ENCODE measurements around the gene ESRRA.

The ESRRA gene

GRCh38 chr11:64333556-64333955, 28.2 kb downstream of the ESRRA start:
- no peak for DNase-seq (ENCODE audit: low read depth)

GRCh38 chr11:64334764-64335735, 29.7 kb downstream of the ESRRA start:
- DNase-seq (ENCODE audit: low read depth), result peak; percentile 62

DNA sequence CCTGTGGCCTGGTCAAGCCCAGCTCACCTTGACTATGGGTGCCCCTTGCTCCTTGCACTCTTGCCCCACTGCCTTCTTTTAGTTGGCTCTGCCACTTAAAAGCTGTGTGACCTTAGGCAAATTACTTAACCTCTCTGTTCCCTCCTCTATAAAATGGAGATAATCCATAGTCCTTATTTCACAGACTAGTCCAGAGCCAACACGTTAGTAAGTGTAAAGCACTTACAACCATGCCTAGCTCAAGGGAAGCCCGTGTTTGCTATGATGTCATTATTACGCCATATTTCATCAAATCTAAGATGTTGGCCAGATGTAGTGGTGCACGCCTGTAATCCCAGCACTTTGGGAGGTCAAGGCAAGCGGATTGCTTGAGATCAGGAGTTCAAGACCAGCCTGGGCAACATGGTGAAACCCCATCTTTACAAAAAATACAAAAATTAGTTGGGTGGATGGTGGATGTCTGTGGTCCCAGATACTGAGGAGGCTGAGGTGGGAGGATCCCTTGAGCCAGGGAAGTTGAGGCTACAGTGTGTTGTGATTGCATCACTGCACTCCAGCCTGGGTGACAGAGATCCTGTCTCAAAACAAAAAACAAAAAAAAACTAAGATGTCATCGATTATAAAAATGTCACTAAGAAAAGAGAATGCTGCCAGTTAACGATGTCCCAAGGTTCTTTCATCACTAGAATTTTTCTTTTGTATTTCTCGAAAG, 32.4 kb downstream of the ESRRA start:
- no peak for DNase-seq (ENCODE audit: low read depth)

DNA sequence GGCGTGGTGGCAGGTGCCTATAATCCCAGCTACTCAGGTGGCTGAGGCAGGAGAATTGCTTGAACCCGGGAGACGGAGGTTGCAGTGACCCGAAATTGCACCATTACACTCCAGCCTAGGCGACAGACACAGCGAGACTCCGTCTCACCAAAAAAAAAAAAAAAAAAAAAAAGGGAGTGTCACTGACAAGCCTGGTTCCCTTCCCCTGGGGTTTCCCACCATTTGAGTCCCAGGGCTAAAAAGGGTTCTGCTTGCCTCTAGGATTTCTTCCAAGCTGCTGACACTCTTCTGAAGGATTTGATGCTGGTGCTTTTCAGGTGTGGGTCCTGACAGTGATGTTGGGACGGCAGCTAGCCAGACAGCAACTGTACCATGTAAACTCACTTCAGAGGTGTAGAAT, 33.4 kb downstream of the ESRRA start:
- no peak for DNase-seq (ENCODE audit: low read depth)

DNA sequence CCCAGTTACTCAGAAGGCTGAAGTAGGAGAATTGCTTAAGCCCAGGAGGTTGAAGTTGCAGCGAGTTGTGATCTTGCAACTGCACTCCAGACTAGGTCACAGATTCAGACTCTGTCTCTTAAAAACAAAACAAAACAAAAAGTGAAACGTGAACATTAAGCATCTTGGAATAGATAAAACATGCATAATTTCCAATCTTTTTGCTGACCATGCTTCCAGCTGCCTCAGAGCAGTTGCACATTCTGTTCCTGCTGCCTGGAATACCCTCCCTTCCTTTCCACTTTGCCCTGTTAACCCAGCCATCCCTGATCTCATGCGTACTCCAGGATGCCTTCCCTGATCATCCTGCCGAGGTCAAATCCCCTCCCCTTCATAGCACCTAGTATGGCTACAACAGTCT, 34.0 kb downstream of the ESRRA start:
- no peak for DNase-seq (ENCODE audit: low read depth)

DNA sequence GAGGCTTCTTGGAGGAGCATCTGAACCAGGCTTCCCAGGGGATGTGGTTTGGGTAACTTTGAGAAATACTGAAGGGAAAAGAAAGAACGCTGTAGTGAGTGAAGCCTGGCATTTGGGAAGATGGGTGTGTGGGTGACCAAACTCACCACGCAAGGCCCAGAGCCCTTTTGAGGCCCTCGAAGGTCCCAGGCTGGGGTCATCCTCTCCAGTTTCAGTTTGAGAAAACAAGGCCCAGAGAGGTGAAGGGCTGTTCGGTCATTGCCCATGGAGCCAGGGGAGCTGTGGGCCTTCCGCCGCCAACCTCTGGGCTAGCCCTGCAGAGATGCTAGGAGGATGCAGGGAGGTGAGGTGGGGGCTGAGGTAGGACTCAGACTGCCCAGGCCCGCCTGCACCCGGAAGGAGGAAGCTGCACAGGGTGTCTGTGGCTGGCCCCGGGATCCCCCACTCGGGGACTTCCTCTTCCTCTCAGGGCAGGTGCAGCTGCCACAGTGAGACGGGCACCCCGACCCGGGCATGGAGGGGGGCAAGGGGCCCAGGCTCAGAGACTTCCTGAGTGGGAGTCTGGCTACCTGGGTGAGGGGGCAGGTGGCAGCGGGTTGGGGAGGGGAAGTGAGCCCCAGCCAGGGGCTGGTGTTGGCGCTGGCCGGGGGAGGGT, 34.6 kb downstream of the ESRRA start, which contains the start of gene CCDC88B:
Gene CCDC88B, plus strand, starts transcription at position 451 of the 655 bp plus-strand sequence. Its CDS starts 63 bp downstream, at position 514.
- peak; percentile 72 for DNase-seq (ENCODE audit: low read depth)

- DNase-seq (ENCODE audit: low read depth), result peak; percentile 74
Observed at GRCh38 chr11:64340671-64341335, 35.5 kb downstream of the ESRRA start.

DNA sequence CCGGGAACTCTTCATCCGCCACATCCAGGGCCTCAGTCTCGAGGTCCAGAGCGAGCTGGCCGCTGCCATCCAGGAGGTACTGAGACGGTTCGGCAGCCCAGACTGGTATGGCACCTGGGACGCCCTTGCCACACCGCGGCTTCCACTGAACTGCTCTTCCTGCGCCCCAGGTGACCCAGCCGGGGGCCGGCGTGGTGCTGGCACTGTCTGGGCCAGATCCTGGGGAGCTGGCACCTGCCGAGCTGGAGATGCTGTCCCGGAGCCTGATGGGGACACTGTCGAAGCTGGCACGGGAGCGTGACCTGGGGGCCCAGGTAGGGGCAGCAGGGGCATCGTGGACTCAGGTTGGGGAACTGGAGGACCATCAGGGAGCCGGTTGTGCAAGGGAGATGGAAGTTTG, 36.1 kb downstream of the ESRRA start:
- DNase-seq (ENCODE audit: low read depth), result no peak

DNA sequence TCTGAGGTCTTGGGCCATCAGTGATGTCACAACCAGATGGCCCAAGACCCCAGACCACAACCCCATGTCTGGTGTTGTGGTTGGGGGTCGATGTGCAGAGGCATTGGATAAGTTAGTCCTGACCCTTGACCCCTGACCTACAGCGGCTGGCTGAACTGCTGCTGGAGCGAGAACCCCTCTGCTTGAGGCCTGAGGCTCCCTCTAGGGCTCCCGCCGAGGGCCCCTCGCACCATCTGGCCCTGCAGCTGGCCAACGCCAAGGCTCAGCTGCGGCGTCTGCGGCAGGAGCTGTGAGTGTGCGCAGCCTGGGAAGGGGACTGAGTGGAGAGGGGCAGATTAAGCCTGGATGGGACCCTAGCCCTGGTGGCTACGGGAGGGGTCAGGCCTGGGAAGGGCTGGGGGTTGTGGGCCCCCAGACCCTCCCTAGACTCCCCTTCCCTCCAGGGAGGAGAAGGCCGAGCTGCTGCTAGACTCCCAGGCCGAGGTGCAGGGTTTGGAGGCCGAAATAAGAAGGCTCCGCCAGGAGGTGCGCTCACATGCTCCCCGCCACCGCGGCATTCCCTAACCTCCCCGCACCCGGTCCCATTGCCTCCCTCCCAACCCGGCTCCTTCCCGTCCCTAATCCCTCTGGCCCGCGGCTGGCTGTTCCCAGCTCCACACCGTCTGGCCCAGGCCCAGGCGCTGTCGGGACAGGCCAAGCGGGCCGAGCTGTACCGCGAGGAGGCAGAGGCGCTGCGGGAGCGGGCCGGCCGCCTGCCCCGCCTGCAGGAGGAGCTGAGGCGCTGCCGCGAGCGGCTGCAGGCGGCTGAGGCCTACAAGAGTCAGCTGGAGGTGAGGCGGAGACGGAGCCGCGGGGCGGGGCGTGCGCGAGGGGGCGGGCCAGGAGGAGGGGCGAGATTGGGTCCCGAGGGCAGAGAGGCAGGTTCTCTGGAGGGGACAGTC, 36.8 kb downstream of the ESRRA start:
- peak; percentile 94 for DNase-seq (ENCODE audit: low read depth)

DNA sequence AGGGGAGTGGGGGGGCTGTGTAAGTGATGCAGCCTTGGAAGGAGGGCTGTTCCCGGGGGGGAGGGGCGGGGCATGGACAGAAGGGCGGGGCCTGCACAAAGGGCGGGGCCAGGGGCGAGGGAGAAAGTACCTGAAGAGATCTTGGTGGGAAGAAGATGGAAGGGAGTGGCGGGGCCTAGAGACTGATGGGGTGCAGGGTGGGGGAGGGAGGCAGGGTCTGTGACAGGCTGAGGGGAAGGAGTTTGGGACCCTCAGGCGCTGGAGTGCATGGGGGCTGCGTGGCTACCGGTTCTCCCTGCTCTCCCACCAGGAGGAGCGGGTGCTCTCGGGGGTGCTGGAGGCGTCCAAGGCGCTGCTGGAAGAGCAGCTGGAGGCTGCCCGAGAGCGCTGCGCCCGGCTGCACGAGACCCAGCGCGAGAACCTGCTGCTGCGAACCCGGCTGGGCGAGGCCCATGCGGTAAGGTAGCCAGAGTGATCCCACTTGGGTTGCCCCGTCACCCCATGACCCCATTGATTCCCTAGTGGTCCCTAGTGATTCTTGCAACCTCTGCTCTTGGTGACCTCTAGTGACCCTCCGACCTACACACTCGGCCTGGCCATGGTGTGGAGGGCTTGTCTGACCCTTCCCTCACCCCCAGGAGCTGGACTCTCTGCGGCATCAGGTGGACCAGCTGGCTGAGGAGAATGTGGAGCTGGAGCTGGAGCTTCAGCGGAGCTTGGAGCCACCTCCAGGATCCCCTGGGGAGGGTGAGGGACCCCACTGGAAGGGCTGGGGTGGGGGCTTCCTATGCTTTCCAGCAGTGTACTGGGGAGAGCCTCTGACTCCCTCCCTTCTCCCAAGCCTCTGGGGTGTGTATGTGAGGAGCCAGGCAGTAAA, 37.8 kb downstream of the ESRRA start:
- no peak for DNase-seq (ENCODE audit: low read depth)

DNA sequence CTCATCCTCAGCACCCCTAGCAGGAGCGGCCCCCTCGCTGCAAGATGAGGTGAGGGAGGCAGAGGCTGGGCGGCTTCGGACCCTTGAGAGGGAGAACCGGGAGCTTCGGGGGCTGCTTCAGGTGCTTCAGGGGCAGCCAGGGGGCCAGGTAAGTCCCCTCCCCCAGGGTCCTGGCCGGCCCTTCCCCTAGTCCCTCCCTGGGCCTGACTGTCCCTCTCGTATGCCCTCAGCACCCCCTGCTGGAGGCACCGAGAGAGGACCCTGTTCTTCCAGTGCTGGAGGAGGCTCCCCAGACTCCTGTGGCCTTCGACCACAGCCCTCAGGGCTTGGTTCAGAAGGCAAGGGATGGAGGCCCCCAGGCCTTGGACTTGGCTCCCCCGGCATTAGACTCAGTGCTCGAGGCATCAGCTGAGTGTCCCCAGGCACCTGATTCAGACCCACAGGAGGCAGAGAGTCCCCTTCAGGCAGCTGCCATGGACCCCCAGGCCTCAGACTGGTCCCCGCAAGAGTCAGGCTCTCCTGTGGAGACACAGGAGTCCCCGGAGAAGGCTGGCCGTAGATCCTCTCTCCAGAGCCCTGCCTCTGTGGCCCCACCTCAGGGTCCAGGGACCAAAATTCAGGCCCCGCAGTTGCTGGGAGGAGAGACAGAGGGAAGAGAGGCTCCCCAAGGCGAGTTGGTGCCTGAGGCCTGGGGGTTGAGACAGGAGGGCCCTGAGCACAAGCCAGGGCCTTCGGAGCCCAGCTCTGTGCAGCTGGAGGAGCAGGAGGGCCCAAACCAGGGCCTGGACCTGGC, 38.6 kb downstream of the ESRRA start:
- no peak for DNase-seq (ENCODE audit: low read depth)

DNA sequence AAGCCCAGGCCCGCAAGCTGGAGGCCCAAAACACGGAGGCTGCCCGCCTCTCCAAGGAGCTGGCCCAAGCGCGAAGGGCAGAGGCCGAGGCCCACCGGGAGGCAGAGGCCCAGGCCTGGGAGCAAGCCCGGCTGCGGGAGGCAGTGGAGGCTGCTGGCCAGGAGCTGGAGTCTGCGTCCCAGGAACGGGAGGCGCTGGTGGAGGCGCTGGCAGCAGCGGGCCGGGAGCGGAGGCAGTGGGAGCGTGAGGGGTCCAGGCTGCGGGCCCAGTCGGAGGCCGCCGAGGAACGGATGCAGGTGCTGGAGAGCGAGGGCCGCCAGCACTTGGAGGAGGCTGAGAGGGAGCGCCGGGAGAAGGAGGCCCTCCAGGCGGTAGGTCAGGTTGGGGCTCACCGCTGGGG, 39.5 kb downstream of the ESRRA start:
- DNase-seq (ENCODE audit: low read depth), result no peak

GRCh38 chr11:64347193-64347867, 42.0 kb downstream of the ESRRA start:
- DNase-seq (ENCODE audit: low read depth), result no peak

- DNase-seq (ENCODE audit: low read depth), result no peak
Observed at GRCh38 chr11:64348383-64349024, 43.2 kb downstream of the ESRRA start.

- DNase-seq (ENCODE audit: low read depth), result no peak
Observed at GRCh38 chr11:64349025-64349387, 43.7 kb downstream of the ESRRA start.

DNA sequence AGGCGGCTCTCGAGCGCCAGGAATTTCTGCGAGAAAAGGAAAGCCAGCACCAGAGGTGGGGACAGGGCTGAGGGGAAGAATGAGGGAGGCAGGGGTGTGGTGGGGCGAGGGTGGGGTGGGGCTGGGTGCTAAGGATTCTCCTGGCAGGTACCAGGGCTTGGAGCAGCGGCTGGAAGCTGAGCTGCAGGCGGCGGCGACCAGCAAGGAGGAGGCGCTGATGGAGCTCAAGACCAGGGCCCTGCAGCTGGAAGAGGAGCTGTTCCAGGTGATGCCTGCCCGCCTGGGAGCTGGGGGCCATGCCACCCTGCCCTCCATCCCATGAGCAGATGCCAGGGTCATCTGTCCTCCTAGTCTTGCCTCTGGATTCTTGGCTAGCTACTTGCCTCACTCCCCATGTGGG, 44.1 kb downstream of the ESRRA start:
- no peak for DNase-seq (ENCODE audit: low read depth)

DNA sequence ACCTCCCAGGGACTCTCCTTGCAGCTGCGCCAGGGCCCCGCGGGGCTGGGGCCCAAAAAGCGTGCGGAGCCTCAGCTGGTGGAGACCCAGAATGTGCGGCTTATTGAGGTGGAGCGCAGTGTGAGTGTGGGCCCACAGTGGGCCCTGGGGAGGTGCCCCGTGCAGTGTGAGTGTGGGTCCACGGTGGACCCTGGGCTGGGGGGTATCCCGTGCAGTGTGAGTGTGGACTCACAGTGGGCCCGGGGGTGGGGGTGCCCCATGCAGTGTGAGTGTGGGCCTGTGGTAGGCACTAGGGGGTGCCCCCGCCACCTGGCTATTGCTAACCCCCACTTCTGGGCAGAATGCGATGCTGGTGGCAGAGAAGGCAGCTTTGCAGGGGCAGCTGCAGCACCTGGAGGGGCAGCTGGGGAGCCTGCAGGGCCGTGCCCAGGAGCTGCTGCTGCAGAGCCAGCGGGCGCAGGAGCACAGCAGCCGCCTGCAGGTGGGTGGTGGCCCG, 45.9 kb downstream of the ESRRA start:
- no peak for DNase-seq (ENCODE audit: low read depth)
